NCI-H82 treated with DMSO at 0.1 percent for 48 hours (cell line): ENCODE measurements around the gene CCDC107.

Experiments used
- DNase-seq: peaks from one replicate; lab custom pipeline; 2025; ENCODE audit not compliant: unreplicated experiment; lab: John Stamatoyannopoulos, UW

CCDC107 gene

GRCh38 chr9:35659340-35659739, 1.2 kb downstream of the CCDC107 start:
- DNase-seq = no peak

DNA sequence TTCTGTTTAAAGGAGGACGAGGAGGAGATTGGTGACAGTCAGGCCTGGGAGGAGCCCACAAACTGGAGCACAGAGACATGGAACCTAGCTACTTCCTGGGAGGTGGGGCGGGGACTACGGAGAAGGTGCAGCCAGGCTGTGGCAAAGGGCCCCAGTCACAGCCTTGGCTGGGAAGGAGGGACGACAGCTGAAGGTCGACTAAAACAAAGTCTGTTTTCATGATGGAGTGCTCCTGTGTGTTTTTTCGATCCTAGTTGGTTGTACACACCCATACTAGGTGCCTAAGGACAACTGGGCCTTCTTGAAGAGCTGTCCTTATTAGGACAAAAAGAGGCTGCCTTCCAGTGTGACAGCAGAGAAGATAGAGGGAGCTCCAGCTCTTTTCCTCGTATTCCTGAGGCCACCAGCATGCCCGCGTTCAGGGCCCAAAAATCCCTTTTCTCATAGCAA, 2.9 kb downstream of the CCDC107 start:
- DNase-seq = no peak

DNA sequence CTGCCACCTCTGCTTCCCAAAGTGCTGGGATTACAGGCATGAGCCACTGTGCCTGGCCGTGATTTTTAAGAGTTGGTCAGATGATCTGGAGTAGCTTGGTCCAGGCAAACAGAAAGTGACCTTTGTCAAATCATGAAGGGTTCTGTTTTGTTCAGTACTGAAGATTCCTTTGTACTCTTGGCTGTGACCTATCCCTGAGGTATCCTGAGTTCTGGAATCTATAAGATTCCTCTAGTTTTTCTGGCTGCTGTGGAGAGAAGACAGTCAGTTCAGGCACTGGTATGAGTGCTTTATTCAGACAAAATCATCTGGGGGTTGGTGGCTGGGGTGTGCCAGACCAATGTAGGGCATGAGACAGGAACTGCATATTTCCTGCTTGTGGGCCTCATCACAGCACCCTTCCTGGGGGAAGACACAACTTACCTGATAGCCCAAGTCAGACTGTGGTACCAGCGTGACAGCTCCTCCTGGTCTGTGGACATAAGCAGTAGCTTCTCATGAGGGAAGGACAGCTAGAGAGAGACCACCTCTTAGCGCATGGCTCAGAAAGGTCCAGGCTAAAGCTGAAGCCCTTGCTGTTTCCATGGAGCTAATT, 3.8 kb downstream of the CCDC107 start:
- no peak for DNase-seq

DNA sequence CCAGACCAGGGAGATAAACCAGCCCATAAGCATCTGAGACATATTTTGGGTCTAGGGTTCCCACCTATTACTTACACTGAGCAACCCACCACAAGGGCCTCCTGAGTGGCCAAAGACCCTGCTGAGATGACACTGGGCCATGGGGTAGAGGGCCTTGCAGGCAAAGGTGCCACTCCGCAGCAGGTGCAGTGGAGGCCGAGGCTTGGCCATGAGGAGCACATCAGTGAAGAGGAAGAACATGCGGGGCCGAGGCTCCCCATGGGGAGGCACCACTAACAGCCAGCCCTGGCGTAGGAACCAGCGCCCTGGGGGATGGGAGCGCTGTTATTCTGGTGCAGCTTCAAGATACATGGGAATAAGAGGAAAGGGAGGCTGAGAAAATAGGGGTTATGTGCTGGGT, 4.3 kb downstream of the CCDC107 start:
- no peak for DNase-seq

GRCh38 chr9:35664531-35665470, 6.7 kb downstream of the CCDC107 start, which contains the start of gene ARHGEF39:
ARHGEF39 (minus strand) TSS chr9:35665195; CDS start chr9:35665169, 26 bp downstream.
- DNase-seq = peak; percentile 35

GRCh38 chr9:35665471-35665818, 7.4 kb downstream of the CCDC107 start:
- DNase-seq = no peak

- DNase-seq = no peak
These were observed 8.0 kb downstream of the CCDC107 start for GRCh38 chr9:35666045-35666444.

GRCh38 chr9:35666549-35666948, 8.5 kb downstream of the CCDC107 start:
- DNase-seq = no peak

DNA sequence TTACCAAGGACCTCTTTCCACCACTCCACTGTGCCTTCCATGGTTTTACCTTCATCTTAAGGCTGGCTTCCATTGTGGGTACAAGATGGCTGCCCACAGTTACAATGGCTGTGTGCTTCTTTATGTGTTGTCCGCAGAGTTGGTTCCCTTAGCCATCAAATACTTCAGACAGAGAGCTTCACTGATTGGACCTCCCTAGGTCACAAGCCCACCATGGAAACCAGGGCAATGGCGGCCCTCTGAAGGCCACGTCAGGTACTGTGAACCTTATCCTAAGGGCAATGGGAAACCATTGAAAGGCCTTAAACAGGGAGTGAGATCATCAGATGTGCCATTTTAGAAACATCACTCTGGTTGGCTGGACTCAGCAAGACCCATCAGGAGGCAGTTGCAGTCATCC, 9.8 kb downstream of the CCDC107 start:
- DNase-seq = no peak

- DNase-seq = no peak
These were observed 11.4 kb downstream of the CCDC107 start for GRCh38 chr9:35669331-35670145.

DNA sequence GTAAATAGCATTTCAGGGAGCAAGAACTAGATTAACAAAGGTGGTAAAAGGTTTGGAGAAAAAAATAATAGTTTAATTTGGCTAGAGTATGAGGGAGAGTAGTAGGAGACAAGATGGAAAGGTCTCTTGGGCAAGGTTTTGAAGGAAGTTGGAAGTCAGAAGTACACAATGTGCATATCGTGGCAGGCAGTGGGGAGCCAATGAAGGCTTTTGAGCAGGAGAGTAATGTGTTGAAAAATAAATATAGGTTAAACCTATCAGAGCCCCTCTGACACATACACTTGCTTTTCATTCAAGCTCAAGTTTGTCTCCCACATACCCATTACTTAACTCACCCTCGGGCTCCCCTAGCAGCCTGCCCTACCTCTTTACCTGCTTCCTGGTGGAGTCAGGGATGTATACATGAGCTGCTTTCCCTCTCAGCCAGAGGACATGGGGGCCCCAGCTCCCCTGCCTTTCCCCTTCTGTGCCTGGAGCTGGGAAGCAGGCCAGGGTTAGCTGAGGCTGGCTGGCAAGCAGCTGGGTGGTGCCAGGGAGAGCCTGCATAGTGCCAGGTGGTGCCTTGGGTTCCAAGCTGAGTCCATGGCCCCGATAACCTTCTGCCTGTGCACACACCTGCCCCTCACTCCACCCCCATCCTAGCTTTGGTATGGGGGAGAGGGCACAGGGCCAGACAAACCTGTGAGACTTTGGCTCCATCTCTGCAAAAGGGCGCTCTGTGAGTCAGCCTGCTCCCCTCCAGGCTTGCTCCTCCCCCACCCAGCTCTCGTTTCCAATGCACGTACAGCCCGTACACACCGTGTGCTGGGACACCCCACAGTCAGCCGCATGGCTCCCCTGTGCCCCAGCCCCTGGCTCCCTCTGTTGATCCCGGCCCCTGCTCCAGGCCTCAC, 15.3 kb downstream of the CCDC107 start, which contains the start of gene CA9:
CA9 (plus strand) TSS at position 797 of the 893 bp plus-strand sequence; CDS start at position 829, 32 bp downstream.
- DNase-seq = no peak

- DNase-seq = no peak
These were observed 15.9 kb downstream of the CCDC107 start for GRCh38 chr9:35674025-35674361.

DNA sequence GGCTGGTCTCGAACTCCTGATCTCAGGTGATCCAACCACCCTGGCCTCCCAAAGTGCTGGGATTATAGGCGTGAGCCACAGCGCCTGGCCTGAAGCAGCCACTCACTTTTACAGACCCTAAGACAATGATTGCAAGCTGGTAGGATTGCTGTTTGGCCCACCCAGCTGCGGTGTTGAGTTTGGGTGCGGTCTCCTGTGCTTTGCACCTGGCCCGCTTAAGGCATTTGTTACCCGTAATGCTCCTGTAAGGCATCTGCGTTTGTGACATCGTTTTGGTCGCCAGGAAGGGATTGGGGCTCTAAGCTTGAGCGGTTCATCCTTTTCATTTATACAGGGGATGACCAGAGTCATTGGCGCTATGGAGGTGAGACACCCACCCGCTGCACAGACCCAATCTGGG, 17.1 kb downstream of the CCDC107 start:
- no peak for DNase-seq

DNA sequence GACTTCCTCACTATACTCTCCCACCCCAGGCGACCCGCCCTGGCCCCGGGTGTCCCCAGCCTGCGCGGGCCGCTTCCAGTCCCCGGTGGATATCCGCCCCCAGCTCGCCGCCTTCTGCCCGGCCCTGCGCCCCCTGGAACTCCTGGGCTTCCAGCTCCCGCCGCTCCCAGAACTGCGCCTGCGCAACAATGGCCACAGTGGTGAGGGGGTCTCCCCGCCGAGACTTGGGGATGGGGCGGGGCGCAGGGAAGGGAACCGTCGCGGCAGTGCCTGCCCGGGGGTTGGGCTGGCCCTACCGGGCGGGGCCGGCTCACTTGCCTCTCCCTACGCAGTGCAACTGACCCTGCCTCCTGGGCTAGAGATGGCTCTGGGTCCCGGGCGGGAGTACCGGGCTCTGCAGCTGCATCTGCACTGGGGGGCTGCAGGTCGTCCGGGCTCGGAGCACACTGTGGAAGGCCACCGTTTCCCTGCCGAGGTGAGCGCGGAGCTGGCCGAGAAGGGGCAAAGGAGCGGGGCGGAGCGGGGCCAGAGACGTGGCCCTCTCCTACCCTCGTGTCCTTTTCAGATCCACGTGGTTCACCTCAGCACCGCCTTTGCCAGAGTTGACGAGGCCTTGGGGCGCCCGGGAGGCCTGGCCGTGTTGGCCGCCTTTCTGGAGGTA, 17.8 kb downstream of the CCDC107 start:
- no peak for DNase-seq

- no peak for DNase-seq
These were observed 21.0 kb downstream of the CCDC107 start for GRCh38 chr9:35679091-35679490.

- DNase-seq = no peak
These were observed 21.8 kb downstream of the CCDC107 start for GRCh38 chr9:35679766-35680330.

DNA sequence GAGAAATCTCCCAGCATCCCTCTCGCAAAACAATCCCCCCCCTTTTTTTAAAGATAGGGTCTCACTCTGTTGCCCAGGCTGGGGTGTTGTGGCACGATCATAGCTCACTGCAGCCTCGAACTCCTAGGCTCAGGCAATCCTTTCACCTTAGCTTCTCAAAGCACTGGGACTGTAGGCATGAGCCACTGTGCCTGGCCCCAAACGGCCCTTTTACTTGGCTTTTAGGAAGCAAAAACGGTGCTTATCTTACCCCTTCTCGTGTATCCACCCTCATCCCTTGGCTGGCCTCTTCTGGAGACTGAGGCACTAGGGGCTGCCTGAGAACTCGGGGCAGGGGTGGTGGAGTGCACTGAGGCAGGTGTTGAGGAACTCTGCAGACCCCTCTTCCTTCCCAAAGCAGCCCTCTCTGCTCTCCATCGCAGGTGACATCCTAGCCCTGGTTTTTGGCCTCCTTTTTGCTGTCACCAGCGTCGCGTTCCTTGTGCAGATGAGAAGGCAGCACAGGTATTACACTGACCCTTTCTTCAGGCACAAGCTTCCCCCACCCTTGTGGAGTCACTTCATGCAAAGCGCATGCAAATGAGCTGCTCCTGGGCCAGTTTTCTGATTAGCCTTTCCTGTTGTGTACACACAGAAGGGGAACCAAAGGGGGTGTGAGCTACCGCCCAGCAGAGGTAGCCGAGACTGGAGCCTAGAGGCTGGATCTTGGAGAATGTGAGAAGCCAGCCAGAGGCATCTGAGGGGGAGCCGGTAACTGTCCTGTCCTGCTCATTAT, 22.4 kb downstream of the CCDC107 start:
- DNase-seq = no peak

GRCh38 chr9:35681341-35682002, 23.4 kb downstream of the CCDC107 start:
- DNase-seq = no peak
